ENCODE data around the gene OR4N5. TPM values are rescaled to one million over a fixed set of nuclear protein-coding genes. Genes with fewer than 3 reads are reported as not detected.
"Not testable (repeated sequence)": the region's sequence is repeated elsewhere in the genome, so short reads cannot be mapped to it uniquely, and the experiment has no call there.

Gene OR4N5
- not detected for total RNA-seq
- not detected for polyA plus RNA-seq
- long read RNA-seq, donor 1: 0 reads
- long read RNA-seq, donor 2: 0 reads
- long read RNA-seq, donor 3: 0 reads

- H3K4me1 ChIP-seq: no peaks in the 10 kb centered on the region
- no peak for ATAC-seq
Measured at GRCh38 chr14:20138520-20138919, at the start of gene OR4N5. TSS of gene OR4N5 (plus strand) at chr14:20138820. CDS start at chr14:20143736, 4,916 bp downstream.

GRCh38 chr14:20092050-20092449 is 46.6 kb upstream of the OR4N5 start:
- intact Hi-C loops (cut with DNase I): no loop called here
- no peak for TF ChIP-seq CTCF (IDR thresholded peaks at IDR 0.05)
- ATAC-seq: no peak
- Histone ChIP-seq H3K27ac (no peak overlapping the region), H3K4me1 (no peaks in the 10 kb centered on the region), H3K27me3 (peaks cover 0 to 5% (median 0%) of the 10 kb centered on the region in 7 donors), H3K4me3 (no peak overlapping the region), H3K9me3 (no peaks in the 10 kb centered on the region), H3K36me3 (no peaks in the 10 kb centered on the region)
- 37 to 40% methylated on average over 4 of the region's 4 CpGs for WGBS, 2 donors
- DNase-seq: no peak

More at GRCh38 chr14:20138520-20138919, at the start of gene OR4N5:
- intact Hi-C loops (cut with DNase I): no loop called here
- H3K4me3 ChIP-seq: no peak within 1 kb of the TSS
- no peaks in the 10 kb centered on the region for H3K9me3 ChIP-seq
- H3K27me3 ChIP-seq: no peaks in the 10 kb centered on the region
- no peak within 1 kb of the TSS for H3K27ac ChIP-seq
- no peak for DNase-seq
- no peaks in the 10 kb centered on the region for H3K36me3 ChIP-seq
- WGBS, 2 donors: 84 to 85% methylated on average over 2 of the region's 2 CpGs
- TF ChIP-seq CTCF (IDR thresholded peaks at IDR 0.05): no peak

- intact Hi-C loops (cut with DNase I): no loop called here
Measured at GRCh38 chr14:20093442-20093841, 45.2 kb upstream of the OR4N5 start.

GRCh38 chr14:20098926-20099770 is 39.5 kb upstream of the OR4N5 start:
- H3K36me3 ChIP-seq; ATAC-seq; DNase-seq; H3K27me3 ChIP-seq; H3K4me3 ChIP-seq; H3K27ac ChIP-seq; intact Hi-C loops (cut with DNase I); H3K4me1 ChIP-seq: not testable (repeated sequence)
- WGBS, 2 donors: 83 to 86% methylated on average over 30 to 32 of the region's 32 CpGs
- H3K9me3 ChIP-seq: peaks cover 0 to 14% (median 0%) of the 10 kb centered on the region in 11 donors

More at GRCh38 chr14:20093442-20093841, 45.2 kb upstream of the OR4N5 start:
- TF ChIP-seq CTCF (IDR thresholded peaks at IDR 0.05): no peak
- Histone ChIP-seq H3K9me3 (no peaks in the 10 kb centered on the region), H3K27me3 (peaks cover 0 to 5% (median 0%) of the 10 kb centered on the region in 7 donors), H3K4me1 (no peaks in the 10 kb centered on the region), H3K36me3 (no peaks in the 10 kb centered on the region), H3K27ac (no peak overlapping the region), H3K4me3 (no peak overlapping the region)
- ATAC-seq (no peak), DNase-seq (no peak)
- WGBS, 2 donors: 23 to 24% methylated on average over 4 of the region's 4 CpGs

GRCh38 chr14:20110438-20110837 is 28.2 kb upstream of the OR4N5 start, which contains the start of gene OR4K17:
TSS of gene OR4K17 (plus strand) at chr14:20110739. CDS start at chr14:20117500, 6,761 bp downstream.
- Histone ChIP-seq H3K36me3 (no peaks in the 10 kb centered on the region), H3K27me3 (no peaks in the 10 kb centered on the region), H3K27ac (no peak within 1 kb of the TSS), H3K4me1 (no peaks in the 10 kb centered on the region), H3K4me3 (no peak within 1 kb of the TSS), H3K9me3 (no peaks in the 10 kb centered on the region)
- no peak for DNase-seq
- intact Hi-C loops (cut with DNase I): no loop called here
- WGBS, 2 donors: 41 to 54% methylated on average over 3 of the region's 3 CpGs
- no peak for ATAC-seq
- TF ChIP-seq CTCF (IDR thresholded peaks at IDR 0.05): no peak

All from heart right ventricle (tissue), 16 donors.